HepG2 (cell line): Measurements from ENCODE around the gene TMEM214. TPM values are rescaled to one million over a fixed set of nuclear protein-coding genes. Genes with fewer than 3 reads are reported as not detected.

Experiments used
- ATAC-seq: fragments of 200-7000 bp; cut with Tn5 transposase; 3 replicates; pipeline ENCODE4 v1.9.1; 2020; ENCODE audit warnings: mild to moderate bottlenecking, moderate library complexity
- BruUV-seq: library from RNA; stranded (reverse); fragments of 400-500 nt; replicated peaks from 2 replicates; lab custom pipeline; 2021; lab: Mats Ljungman, UMichigan
- CTCF ChIA-PET: fragments of 300-600 bp; formaldehyde crosslinking; extraction: SDS; loops from one replicate; lab custom pipeline; 2021; ENCODE audit warnings: low total read pairs, inconsistent platforms, low intra/inter-chr PET ratio; lab: Yijun Ruan, JAX
- POLR2A ChIA-PET: fragments of 350-600 bp; sonication (Branson Sonifier 250); formaldehyde crosslinking; loops from one replicate; lab custom pipeline; 2020; ENCODE audit warnings: antibody characterized with exemption, inconsistent platforms; lab: Yijun Ruan, JAX
- DNase-seq: peaks from one replicate; pipeline ENCODE4 v3.0.0-alpha.2; 2015; ENCODE audit warnings: low spot score
- FAIRE-seq: peaks from 3 replicates; lab custom pipeline; 2011; peaks lifted over from hg19 to GRCh38; lab: Jason Lieb, UNC
- H2AFZ ChIP-seq: one replicate; pipeline ENCODE4 v1.6.1; 2011; ENCODE audit warnings: low read length, inconsistent platforms
- H3K27ac ChIP-seq: fragments of 300-600 bp; 3 replicates; pipeline ENCODE4 v1.8.0; 2011; ENCODE audit warnings: mixed run types, mild to moderate bottlenecking, mixed read lengths, low read length, inconsistent platforms; ENCODE audit not compliant: insufficient read depth; ENCODE audit errors: extremely low read length
- H3K27me3 ChIP-seq, 2 experiments: fragments of 200-600 bp in 1 of 2; 2 replicates in 1 of 2; 3 replicates in 1 of 2; pipeline versions ENCODE4 v1.6.0 to v1.8.0; 2011; ENCODE audit warnings: low read length in 2 of 2, mild to moderate bottlenecking in 2 of 2, moderate library complexity in 2 of 2, inconsistent platforms in 1 of 2; ENCODE audit not compliant: insufficient read depth in 2 of 2, control insufficient read depth in 1 of 2
- H3K36me3 ChIP-seq, 2 experiments: fragments of 200-600 bp in 1 of 2; replicated peaks in 1 of 2; 2 replicates in 1 of 2; 3 replicates in 1 of 2; pipeline versions ENCODE4 v1.5.1 to v1.8.0; 2011; ENCODE audit warnings: low read length in 2 of 2, inconsistent platforms in 1 of 2; ENCODE audit not compliant: insufficient read depth in 2 of 2, control insufficient read depth in 1 of 2
- H3K4me1 ChIP-seq: 2 replicates; pipeline ENCODE4 v1.5.1; 2012; ENCODE audit warnings: low read length, inconsistent platforms; ENCODE audit not compliant: insufficient read depth
- H3K4me2 ChIP-seq: 2 replicates; pipeline ENCODE4 v1.6.0; 2011; ENCODE audit warnings: low read depth, low read length, inconsistent platforms
- H3K4me3 ChIP-seq, 3 experiments: fragments of 200-600 bp in 1 of 3; sonication (generic), shearing (Covaris generic) in 1 of 3; replicated peaks in 1 of 3; 2 replicates each; pipeline ENCODE4 v1.5.1; 2011 to 2016; ENCODE audit warnings: low read length in 3 of 3, inconsistent platforms in 2 of 3, low read depth in 2 of 3, mild to moderate bottlenecking in 2 of 3, control low read depth in 1 of 3, mixed read lengths in 1 of 3; ENCODE audit not compliant: insufficient read depth in 1 of 3
- H3K79me2 ChIP-seq: one replicate; pipeline ENCODE4 v1.6.1; 2011; ENCODE audit warnings: low read length, inconsistent platforms; ENCODE audit not compliant: insufficient read depth
- H3K9ac ChIP-seq: 2 replicates; pipeline ENCODE4 v1.6.0; 2011; ENCODE audit warnings: mild to moderate bottlenecking, low read depth, low read length, inconsistent platforms; ENCODE audit not compliant: insufficient read depth
- H3K9me3 ChIP-seq: 2 replicates; pipeline ENCODE4 v1.5.1; 2012; ENCODE audit warnings: mild to moderate bottlenecking, low read length
- H4K20me1 ChIP-seq: 2 replicates; pipeline ENCODE4 v1.6.0; 2011; ENCODE audit warnings: inconsistent platforms, mild to moderate bottlenecking, low read length, moderate library complexity; ENCODE audit not compliant: insufficient read depth
- ATRX ChIP-seq: sonication (generic); formaldehyde crosslinking; IDR thresholded peaks from 2 replicates; pipeline ENCODE4 v1.4.0; 2020; ENCODE audit warnings: missing genetic modification reagents, borderline replicate concordance
- CAMTA2 ChIP-seq: sonication (generic); formaldehyde crosslinking; IDR thresholded peaks from 2 replicates; pipeline ENCODE4 v1.4.0; 2020; ENCODE audit warnings: mild to moderate bottlenecking, missing genetic modification reagents, borderline replicate concordance
- EP300 ChIP-seq, 3 experiments: sonication (generic) in 1 of 3; formaldehyde crosslinking in 1 of 3; IDR thresholded peaks; 2 replicates each; pipeline versions ENCODE4 v1.5.1 to v1.6.1; 2011 to 2020; ENCODE audit warnings: low read depth in 2 of 3, low read length in 2 of 3, borderline replicate concordance in 1 of 3, improper control_type of control experiment in 1 of 3, mild to moderate bottlenecking in 1 of 3, missing genetic modification reagents in 1 of 3, moderate library complexity in 1 of 3
- FOSL2 ChIP-seq: sonication (generic); formaldehyde crosslinking; IDR thresholded peaks from 2 replicates; pipeline ENCODE4 v1.4.0; 2020; ENCODE audit warnings: missing genetic modification reagents
- NR2F1 ChIP-seq, 2 experiments: fragments of 450-650 bp in 1 of 2; formaldehyde crosslinking in 1 of 2; IDR thresholded peaks; 2 replicates each; pipeline versions ENCODE4 v1.5.0 to v1.6.1; 2016 to 2020; ENCODE audit warnings: mild to moderate bottlenecking in 1 of 2, missing compliant biosample characterization in 1 of 2, missing genetic modification reagents in 1 of 2, moderate library complexity in 1 of 2
- SMAD3 ChIP-seq: sonication (generic); formaldehyde crosslinking; IDR thresholded peaks from 2 replicates; pipeline ENCODE4 v1.4.0; 2020; ENCODE audit warnings: missing genetic modification reagents
- SOX13 ChIP-seq, 3 experiments: fragments of 450-650 bp in 1 of 3; sonication (generic) in 1 of 3; formaldehyde crosslinking in 1 of 3; IDR thresholded peaks in 2 of 3; conservative IDR thresholded peaks in 1 of 3; 2 replicates each; pipeline versions ENCODE4 v1.5.0 to v1.6.1; 2016 to 2020; ENCODE audit warnings: antibody characterized with exemption in 1 of 3, mild to moderate bottlenecking in 1 of 3, missing compliant biosample characterization in 1 of 3, missing genetic modification reagents in 1 of 3, moderate library complexity in 1 of 3
- ZC3H13 ChIP-seq: sonication (generic); formaldehyde crosslinking; IDR thresholded peaks from 2 replicates; pipeline ENCODE4 v1.8.1; 2023; ENCODE audit warnings: mild to moderate bottlenecking, missing genetic modification reagents, moderate library complexity
- ZMYM3 ChIP-seq: sonication (generic); formaldehyde crosslinking; IDR thresholded peaks from 2 replicates; pipeline ENCODE4 v1.5.1; 2020; ENCODE audit warnings: mild to moderate bottlenecking, missing genetic modification reagents
- ZNF101 ChIP-seq: sonication (generic); formaldehyde crosslinking; IDR thresholded peaks from 2 replicates; pipeline ENCODE4 v1.4.0; 2020; ENCODE audit warnings: mild to moderate bottlenecking, low read depth, missing genetic modification reagents, borderline replicate concordance
- ZNF121 ChIP-seq: sonication (generic); formaldehyde crosslinking; IDR thresholded peaks from 2 replicates; pipeline ENCODE4 v1.5.0; 2020; ENCODE audit warnings: mild to moderate bottlenecking, missing genetic modification reagents
- ZNF770 ChIP-seq: sonication (generic); formaldehyde crosslinking; IDR thresholded peaks from 2 replicates; pipeline ENCODE4 v1.5.0; 2020; ENCODE audit warnings: mild to moderate bottlenecking, missing genetic modification reagents
- WGBS: methylation state at CpG from one replicate; pipeline ENCODE4 v1.1.6; 2017; ENCODE audit warnings: low lambda C conversion rate; 5-methylcytosine and 5-hydroxymethylcytosine counted together
- in situ Hi-C: cut with HindIII; loops from 2 replicates; pipeline ENCODE4 v1.10.0; 2017; ENCODE audit warnings: low pct_unique_long_range_greater_than_20kb; ENCODE audit not compliant: extremely low pct_ligation_motif_present
- intact Hi-C: fragments of 100-400 bp; cut with micrococcal nuclease; formaldehyde crosslinking; loops from one replicate; pipeline ENCODE4 v1.10.0; 2022; ENCODE audit not compliant: unreplicated experiment
- polyA plus RNA-seq, 8 experiments: library from polyadenylated mRNA; depleted of rRNA in 3 of 8; stranded (reverse) in 7 of 8; unstranded in 1 of 8; fragments of >200 nt; fragmentation: Illumina TruSeq in 4 of 8; extraction: Trizol in 4 of 8; gene quantifications; 2 replicates each; pipeline versions ENCODE4 v1.2.1 to v1.2.3, GENCODE V29; 2011 to 2016; ENCODE audit warnings: low read depth in 4 of 8, missing spikeins in 1 of 8, mixed read lengths in 1 of 8; ENCODE audit not compliant: insufficient read depth in 1 of 8
- total RNA-seq, 5 experiments: library from RNA; depleted of rRNA; stranded (reverse); fragments of >200 nt; fragmentation: Illumina TruSeq; extraction: Trizol; gene quantifications; 2 replicates each; pipeline ENCODE4 v1.2.3, GENCODE V29; 2016; ENCODE audit warnings: low read depth in 1 of 5
- TF ChIP-seq, protein P1 (sequence below): sonication (generic); formaldehyde crosslinking; IDR thresholded peaks from 2 replicates; pipeline ENCODE4 v1.4.0; 2020; ENCODE audit warnings: missing genetic modification reagents

Gene TMEM214
- total and polyA plus RNA-seq, 2 of the 13 experiments (the other 11 are each of a cell fraction or from before 2014, with no cell fraction given): 58.3 to 132 TPM

DNA sequence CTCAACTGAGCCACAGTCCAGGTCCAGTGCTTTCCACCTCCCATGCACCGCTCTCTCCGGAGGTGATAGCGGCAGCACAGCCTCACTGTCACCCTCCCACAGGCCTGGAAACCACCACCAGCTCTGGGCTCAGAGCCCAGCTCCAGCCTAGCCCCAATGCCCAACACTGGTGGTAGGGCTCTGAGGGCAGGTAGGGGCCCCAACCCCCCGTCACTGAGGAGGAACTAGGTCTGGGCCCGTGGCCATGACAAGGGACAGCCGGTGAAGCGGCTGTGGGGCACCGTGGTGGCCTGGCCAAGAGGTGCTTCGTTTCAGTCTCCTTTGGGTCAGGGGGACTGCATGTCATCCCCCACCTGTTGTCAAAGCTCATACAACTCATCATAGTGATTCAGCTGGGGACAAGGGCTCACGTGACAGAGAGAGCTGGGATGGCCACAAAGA lies 5.5 kb upstream of the TMEM214 start:
- intact Hi-C loops: no loop called here
- Histone ChIP-seq H3K4me1 (peaks cover 35% of the 10 kb centered on the region), H3K27me3 (no peaks in the 10 kb centered on the region), H3K79me2 (peaks cover 12% of the 10 kb centered on the region), H4K20me1 (no peaks in the 10 kb centered on the region), H3K4me3 (no peak overlapping the region), H2AFZ (no peak overlapping the region), H3K27ac (no peak overlapping the region), H3K9ac (no peak overlapping the region), H3K9me3 (no peaks in the 10 kb centered on the region), H3K36me3 (peaks cover 3 to 20% of the 10 kb centered on the region in 2 experiments; a peak in 4 of 5 replicates), H3K4me2 (no peak overlapping the region)
- DNase-seq (no peak), FAIRE-seq (no peak), ATAC-seq (no peak)
- ChIA-PET POLR2A (no interaction called here), CTCF (no interaction called here)
- BruUV-seq: no TSS peak
- in situ Hi-C loops: no loop called here
- WGBS: 94% methylated on average over 10 of the region's 10 CpGs
- TF ChIP-seq, protein P1, sequence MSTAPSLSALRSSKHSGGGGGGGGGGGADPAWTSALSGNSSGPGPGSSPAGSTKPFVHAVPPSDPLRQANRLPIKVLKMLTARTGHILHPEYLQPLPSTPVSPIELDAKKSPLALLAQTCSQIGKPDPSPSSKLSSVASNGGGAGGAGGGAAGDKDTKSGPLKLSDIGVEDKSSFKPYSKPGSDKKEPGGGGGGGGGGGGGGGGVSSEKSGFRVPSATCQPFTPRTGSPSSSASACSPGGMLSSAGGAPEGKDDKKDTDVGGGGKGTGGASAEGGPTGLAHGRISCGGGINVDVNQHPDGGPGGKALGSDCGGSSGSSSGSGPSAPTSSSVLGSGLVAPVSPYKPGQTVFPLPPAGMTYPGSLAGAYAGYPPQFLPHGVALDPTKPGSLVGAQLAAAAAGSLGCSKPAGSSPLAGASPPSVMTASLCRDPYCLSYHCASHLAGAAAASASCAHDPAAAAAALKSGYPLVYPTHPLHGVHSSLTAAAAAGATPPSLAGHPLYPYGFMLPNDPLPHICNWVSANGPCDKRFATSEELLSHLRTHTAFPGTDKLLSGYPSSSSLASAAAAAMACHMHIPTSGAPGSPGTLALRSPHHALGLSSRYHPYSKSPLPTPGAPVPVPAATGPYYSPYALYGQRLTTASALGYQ (CRISPR knock-in tag): no peak
- no peak for TF ChIP-seq SMAD3 (CRISPR knock-in tag)

GRCh38 chr2:27029051-27029450 lies 3.7 kb upstream of the TMEM214 start:
- H3K4me3 ChIP-seq: no peak overlapping the region
- no peak for FAIRE-seq
- H3K9me3 ChIP-seq: no peaks in the 10 kb centered on the region
- peaks cover 37% of the 10 kb centered on the region for H3K4me1 ChIP-seq
- ChIA-PET CTCF (no interaction called here), POLR2A (interaction anchor here (0.7 kb wide), 1 partner anchor 22 kb away, joined by 3 read pairs; the partner anchor contains the start of gene AGBL5)
- WGBS: 89% methylated on average over 2 of the region's 2 CpGs
- ATAC-seq: no peak
- TF ChIP-seq SOX13 (IDR thresholded peaks at IDR 0.05): no peak
- 0 out of 4 replicates have a peak, but pooled peaks of 1 of the 2 experiments have one; percentile 18 for TF ChIP-seq SOX13 (CRISPR knock-in tag; conservative IDR thresholded peaks at IDR 0.05 in 1 of 2, IDR thresholded peaks at IDR 0.05 in 1 of 2)
- TF ChIP-seq ZMYM3: 0 out of 2 replicates have a peak, but pooled peaks have one; percentile 29
- 0 out of 2 replicates have a peak, but pooled peaks have one; percentile 80 for TF ChIP-seq ATRX
- TF ChIP-seq ZNF121 (CRISPR knock-in tag): peak; percentile 92
- no peak for TF ChIP-seq CAMTA2 (CRISPR knock-in tag)
- no peak for TF ChIP-seq EP300 (IDR thresholded peaks at IDR 0.05; ENCODE audit: low read depth in 2 of 2, low read length in 2 of 2)
- TF ChIP-seq EP300 (CRISPR knock-in tag; IDR thresholded peaks at IDR 0.05; ENCODE audit: borderline replicate concordance): no peak
- TF ChIP-seq FOSL2: peak; percentile 71
- peak; percentile 65; the same call in 1 of the 2 replicates for TF ChIP-seq ZNF770 (CRISPR knock-in tag)
- no peak for TF ChIP-seq ZC3H13 (CRISPR knock-in tag)
- peak in 1 of 2 experiments; percentile 39; a peak in 1 of 4 replicates for TF ChIP-seq NR2F1 (CRISPR knock-in tag; IDR thresholded peaks at IDR 0.05)
- no peak for TF ChIP-seq ZNF101 (CRISPR knock-in tag)
- no peaks in the 10 kb centered on the region for H4K20me1 ChIP-seq
- H3K27ac ChIP-seq: no peak overlapping the region
- peaks cover 27% of the 10 kb centered on the region for H3K79me2 ChIP-seq
- in situ Hi-C loops: no loop called here
- H3K36me3 ChIP-seq: peaks cover 3 to 13% of the 10 kb centered on the region in 2 experiments; a peak in 4 of 5 replicates
- H2AFZ ChIP-seq: no peak overlapping the region
- no peak overlapping the region for H3K9ac ChIP-seq
- BruUV-seq: no TSS peak
- H3K4me2 ChIP-seq: no peak overlapping the region
- DNase-seq: no peak
- intact Hi-C loops: no loop called here
- H3K27me3 ChIP-seq: no peaks in the 10 kb centered on the region; a peak in 1 of 5 replicates
